T47D (cell line): ENCODE results near the gene IPP.
A peak's percentile ranks its signal among the peaks of the same experiment; 100 is the strongest.
"Not testable (repeated sequence)": the region's sequence is repeated elsewhere in the genome, so short reads cannot be mapped to it uniquely, and the experiment has no call there.

Experiments
- DNase-seq, 2 experiments: peaks; one replicate each; pipeline versions ENCODE4 v3.0.0 to v3.0.0-alpha.2; 2011 to 2012; ENCODE audit warnings: low read depth in 1 of 2, low spot score in 1 of 2
- JUND ChIP-seq: IDR thresholded peaks from 2 replicates; pipeline ENCODE4 v1.6.1; 2012; ENCODE audit warnings: low read depth
- in situ Hi-C: cut with HindIII; loops from 2 replicates; pipeline ENCODE4 v1.10.0; 2016; ENCODE audit warnings: low sequenced_read_pairs, low pct_unique_long_range_greater_than_20kb

The IPP gene

GRCh38 chr1:45723248-45723930 is 27.1 kb downstream of the IPP start:
- no peak for DNase-seq
- TF ChIP-seq JUND: no peak
- in situ Hi-C loops: no loop called here

- TF ChIP-seq JUND: no peak
- in situ Hi-C loops: no loop called here
- DNase-seq: no peak
These were observed 27.6 kb downstream of the IPP start for GRCh38 chr1:45722809-45723208.

GRCh38 chr1:45721207-45721606 is 29.2 kb downstream of the IPP start:
- DNase-seq: no peak
- in situ Hi-C loops: no loop called here
- TF ChIP-seq JUND: no peak

DNA sequence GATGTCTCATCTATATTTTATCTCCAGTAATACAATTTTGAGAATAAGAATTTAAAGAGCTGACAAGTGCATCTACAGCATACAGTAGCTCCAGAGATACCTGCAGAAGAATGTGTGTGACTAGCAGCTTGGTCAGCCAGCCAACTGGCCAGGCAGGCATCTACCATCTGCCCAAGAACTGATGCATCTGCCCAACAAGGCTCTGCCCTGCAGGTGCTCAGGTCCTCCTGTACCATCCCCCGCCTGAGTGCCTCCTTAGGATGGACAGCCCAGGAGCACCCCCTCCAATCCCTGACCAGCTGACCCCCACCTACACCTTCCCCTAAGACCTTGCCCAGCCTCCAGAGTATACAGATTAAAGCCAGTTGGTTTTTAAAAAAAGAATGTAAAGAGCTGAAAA is 32.2 kb downstream of the IPP start:
- in situ Hi-C loops: no loop called here
- no peak for DNase-seq
- no peak for TF ChIP-seq JUND

GRCh38 chr1:45717386-45717785 is 33.1 kb downstream of the IPP start:
- in situ Hi-C loops, DNase-seq: not testable (repeated sequence)

DNA sequence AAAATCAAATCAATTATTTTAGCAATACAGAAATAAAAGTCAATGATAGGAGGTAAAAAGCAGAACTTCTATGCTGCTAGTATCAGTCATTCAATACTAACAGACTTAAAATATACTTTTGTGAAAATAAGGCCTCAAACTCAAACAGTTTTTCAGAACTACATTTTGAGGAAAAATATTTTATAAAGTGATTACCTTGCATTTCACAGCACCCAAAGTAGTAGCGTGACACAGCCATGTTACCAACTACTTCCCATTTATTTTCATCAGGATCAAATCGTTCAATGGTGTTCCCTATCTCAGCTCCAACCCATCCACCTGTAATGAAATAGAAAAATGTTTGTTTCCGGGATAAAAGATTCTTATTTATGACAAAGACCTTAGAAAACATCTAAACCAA is 33.8 kb downstream of the IPP start:
- no peak for TF ChIP-seq JUND
- in situ Hi-C loops: no loop called here
- no peak for DNase-seq

DNA sequence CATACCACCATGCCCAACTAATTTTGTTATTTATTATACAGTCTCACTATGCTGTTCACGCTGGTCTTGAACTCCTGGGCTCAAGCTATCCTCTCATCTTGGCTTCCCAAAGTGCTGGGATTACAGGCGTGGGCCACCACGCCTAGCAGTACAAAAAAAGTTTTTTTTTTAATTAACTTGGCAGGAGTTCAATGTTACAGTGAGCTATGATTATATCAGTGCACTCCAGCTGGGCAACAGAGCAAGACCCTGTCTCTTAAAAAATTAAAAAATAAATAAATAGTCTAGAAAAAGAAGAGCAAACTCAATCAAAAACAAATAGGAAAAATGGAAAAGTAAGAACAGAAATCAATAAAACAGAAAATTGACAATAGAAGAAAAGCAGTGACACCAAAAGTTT is 36.7 kb downstream of the IPP start:
- no peak for DNase-seq
- TF ChIP-seq JUND: no peak
- in situ Hi-C loops: no loop called here

- no peak for DNase-seq
- TF ChIP-seq JUND: no peak
- in situ Hi-C loops: no loop called here
These were observed 45.8 kb downstream of the IPP start for GRCh38 chr1:45704637-45705036.

- in situ Hi-C loops: no loop called here
- no peak for TF ChIP-seq JUND
- no peak for DNase-seq
These were observed 55.6 kb downstream of the IPP start for GRCh38 chr1:45694823-45695222.

DNA sequence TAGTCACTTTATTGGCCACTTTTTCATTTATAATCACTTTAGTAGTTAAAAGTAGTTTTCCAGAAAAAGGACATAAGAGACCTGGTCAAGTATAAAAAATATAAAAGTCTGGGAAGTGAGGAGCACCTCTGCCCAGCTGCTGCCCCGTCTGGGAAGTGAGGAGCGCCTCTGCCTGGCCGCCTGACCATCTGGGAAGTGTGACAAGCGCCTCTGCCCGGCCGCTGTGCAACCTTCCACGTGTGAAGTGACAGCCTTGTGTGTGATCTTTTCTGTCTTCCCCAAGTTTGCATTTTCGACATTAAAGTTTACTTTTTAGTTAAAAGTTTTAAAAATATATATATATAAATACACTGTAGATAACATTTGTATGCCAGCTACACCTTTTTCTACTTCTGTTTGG is 56.6 kb downstream of the IPP start:
- DNase-seq, in situ Hi-C loops: not testable (repeated sequence)

GRCh38 chr1:45687754-45688740 is 62.4 kb downstream of the IPP start, which contains the start of gene TMEM69:
Gene TMEM69, plus strand, starts transcription at chr1:45688181. Its CDS starts 2,888 bp downstream, at chr1:45691069.
- DNase-seq: peak; percentile 41 to 91
- no peak for TF ChIP-seq JUND
- in situ Hi-C loops: no loop called here

- peak; percentile 82 to 98 for DNase-seq
- in situ Hi-C loops: no loop called here
These were observed 63.3 kb downstream of the IPP start for GRCh38 chr1:45687014-45687753.

More at GRCh38 chr1:45687014-45687753, 63.3 kb downstream of the IPP start:
- TF ChIP-seq JUND: no peak
